ENCODE data around the gene PMS1.
"Not testable (repeated sequence)": the region's sequence is repeated elsewhere in the genome, so short reads cannot be mapped to it uniquely, and the experiment has no call there.

The PMS1 gene

DNA sequence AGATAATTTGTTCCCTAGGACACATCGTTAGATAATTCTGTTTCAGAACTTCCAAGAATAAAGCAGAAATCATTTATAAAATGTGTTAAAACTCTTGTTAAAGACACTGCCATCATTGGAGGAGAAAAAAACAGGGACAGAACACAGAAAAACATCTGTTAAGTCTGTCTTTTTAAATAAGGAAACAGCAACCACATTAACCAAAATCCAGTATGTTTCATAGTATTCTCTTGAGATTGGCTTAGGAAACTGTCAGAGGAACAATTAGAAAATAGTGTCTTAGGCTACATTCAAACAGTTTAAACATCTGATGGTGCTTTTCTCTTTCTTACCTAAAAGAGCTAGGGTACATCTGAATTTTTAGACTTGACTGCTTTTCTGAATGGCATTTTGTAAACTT is 81.6 kb downstream of the PMS1 start:
- no peak for DNase-seq (ENCODE audit: low spot score)

DNA sequence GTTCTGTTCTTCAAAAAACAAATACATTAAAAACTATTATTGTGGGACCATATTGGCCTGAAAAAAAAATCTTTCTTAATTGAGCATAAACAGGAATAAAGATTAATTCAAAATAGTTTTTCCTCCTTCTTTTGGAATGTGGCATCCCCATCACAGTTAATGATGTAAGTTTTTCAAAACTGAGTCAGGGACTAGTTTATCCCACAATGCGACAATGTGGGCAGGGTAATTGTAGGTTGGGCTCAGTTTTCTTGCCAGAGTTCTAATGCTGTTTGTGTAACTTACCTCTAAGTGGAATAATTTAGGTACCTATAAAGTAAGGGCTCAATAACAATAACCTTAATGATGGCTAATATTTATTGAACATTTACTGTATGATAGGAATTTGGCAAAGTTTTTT is 82.0 kb downstream of the PMS1 start:
- DNase-seq (ENCODE audit: low spot score) = no peak

DNA sequence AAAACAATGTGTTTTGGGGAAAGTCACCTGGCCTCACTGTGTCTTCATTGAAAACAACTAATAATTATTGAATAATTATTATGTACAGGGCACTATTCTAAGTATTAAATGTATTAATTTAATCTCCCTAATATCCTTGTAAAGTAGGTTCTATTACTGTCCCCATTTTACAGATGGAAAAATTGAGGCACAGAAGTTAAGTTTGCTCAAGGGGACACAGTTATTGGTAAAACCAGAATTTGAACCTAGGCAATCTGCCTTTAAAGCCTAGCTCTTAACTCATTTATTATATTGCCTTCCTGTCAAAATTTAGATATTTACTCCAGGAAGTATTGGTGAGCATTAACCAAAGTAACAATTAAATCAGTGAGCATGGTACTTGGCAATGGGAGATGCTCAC is 84.6 kb downstream of the PMS1 start:
- no peak for DNase-seq (ENCODE audit: low spot score)

DNA sequence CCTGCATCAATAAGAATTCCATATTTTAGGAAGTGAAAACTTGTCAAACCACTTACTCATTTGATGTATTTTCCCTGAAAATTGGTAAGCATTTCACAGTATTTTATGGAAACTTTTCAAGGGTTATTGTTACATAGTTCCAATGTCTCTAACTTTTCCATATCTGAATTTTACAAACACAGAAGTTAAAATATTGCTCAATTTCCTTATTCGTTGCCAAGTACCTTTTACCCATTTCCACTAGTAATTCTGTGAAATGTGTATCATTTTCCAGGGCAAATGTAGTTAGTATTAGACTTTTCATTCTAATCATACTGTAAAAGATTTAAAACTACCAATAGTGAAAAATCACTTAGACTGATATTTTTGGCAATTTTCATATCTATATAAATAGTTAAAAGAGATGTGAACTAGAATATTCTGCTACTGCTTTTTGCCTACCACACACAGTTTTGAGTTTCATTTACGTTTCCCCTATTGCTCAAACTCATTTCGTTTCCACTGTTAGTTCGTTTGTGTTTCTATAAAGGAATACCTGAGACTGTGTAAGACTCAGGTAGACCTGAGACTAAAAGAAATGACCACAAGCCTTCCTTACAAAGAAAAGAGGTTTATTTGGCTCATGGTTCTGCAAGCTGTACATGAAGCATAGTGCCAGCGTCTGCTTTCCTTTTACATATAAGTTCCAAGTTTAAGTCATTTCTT is 86.3 kb downstream of the PMS1 start:
- no peak for DNase-seq (ENCODE audit: low spot score)

DNA sequence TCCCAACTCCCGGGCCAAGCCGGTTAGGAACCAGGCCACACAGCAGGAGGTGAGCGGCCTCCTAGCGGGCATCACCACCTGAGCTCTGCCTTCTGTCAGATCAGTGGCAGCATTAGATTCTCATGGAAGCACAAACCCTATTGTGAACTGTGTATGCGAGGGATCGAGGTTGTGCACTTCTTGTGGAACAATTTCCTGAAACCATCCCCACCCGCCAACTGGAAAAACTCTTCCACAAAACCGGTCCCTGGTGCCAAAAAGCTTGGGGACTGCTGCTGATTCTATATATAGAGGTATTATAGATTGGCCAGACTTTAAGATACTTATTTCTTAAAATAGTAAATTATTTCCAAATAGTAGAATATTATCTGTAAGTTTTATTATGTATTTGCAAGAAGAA is 89.4 kb downstream of the PMS1 start:
- DNase-seq (ENCODE audit: low spot score) = no peak

DNA sequence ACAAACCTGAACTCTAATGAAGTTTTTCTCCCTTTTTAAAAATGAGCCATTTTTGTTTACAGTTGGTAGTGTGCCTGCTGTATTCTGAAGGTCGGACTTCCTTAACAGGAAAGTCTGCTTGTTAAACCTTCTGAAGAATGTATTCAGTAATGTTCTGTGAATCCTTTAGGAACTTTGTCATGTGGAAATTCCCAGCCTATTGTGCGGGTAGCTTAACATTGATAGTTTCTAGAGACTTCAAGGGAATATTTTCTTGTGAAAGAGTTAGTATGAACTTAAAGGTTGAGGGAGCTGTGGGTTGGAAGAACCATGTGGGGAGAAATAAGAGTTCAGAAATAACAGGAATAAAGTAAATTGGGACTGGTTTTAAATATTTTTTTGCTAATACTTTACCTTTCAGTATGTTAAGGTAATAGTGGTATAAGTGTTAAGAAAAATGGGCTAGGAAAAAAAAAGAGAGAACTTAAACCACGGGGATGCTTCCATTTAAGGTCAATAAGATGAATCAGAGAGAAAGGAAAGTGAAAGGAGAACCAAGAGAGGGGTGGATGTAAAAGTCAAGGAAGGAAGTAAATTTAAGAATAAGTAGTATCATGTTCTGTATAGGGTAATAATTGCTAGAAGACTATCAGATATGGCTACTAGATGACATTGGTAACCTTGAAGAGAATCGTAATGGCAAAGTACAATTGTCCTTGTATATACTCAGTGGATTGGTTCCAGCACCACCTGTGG is 90.5 kb downstream of the PMS1 start:
- no peak for DNase-seq (ENCODE audit: low spot score)

DNA sequence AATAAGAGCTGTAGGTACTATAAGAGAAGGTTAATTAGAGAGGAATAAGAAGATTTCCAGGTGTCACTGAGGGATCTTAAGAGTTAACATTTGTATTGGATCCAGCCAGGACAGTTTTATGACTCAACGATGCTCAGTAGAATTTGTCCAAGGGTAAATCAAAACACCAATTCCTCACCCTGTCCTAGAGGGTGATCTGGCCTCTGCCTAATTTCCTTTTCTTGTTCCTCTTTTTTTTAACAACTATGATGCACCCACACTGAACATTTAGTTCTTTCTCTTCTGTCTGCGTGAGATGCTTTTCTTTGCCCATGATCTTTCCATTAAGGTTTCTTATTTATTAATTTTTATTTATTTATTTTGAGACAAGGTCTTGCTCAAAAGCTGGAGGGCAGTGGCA is 92.0 kb downstream of the PMS1 start:
- DNase-seq (ENCODE audit: low spot score) = no peak

DNA sequence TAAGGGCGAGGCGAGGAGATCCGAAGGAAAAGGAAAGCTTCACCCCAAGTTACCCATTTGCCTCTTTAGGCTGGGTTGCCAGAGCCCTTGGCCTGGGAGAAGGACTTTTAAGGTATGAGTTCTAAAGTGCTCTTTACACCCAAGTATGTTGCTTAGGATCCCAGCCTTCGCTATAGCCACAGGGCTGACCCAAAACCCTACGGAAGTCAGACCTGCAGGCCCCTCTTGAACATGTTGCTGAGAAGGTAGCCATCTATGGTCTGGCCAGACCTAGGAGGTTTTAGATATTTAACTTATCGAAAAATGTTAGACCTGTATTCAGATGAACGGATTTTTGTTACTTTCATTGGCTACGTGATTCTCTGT is 95.4 kb downstream of the PMS1 start:
- no peak for DNase-seq (ENCODE audit: low spot score)

DNA sequence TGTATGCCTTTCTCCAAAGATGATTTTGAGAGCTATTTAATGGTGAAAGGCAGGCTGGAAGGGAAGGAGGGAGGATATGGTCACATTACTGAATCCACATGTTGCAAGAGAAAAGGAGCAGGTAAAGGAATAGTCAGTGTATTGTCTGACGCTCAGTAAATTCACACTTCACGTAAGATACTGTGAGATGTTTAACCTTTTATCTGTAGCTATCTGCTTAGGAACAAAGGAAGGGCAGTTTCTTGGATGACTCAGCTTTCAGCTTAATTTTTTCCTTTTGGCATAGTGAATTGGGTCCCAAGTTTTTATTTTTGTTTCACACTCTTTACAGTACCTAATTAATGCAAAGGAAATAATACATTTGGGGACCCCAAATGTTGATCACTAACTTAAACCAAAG is 96.2 kb downstream of the PMS1 start:
- no peak for DNase-seq (ENCODE audit: low spot score)

DNA sequence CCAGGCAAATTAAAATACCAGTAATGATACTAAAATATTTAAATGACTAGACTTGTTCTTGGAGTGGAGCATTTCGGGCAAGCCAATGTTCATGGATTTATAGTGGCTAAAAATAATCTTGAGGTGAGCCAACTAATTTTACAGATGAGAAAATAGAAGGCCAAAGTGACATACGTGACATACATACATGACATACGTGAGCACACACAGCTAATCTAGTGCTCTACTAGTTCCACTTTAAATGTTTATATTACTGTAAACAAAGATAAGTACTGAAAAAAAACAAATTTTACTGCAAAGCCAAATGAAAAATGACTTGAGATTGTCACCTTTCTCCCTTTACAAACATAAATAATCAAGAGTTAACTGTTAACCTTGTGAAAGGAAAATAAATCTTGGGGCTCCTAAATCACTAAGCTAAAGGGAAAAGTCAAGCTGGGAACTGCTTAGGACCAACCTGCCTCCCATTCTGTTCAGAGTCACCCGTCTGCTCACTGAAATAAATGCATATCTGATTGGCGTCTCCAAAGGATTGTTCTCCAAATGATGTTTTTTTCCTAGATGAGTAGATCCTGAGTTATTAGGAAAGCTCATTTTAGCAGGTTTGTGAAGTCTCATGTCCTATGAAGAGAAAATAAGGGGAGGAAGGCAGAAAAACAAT is 96.7 kb downstream of the PMS1 start:
- DNase-seq (ENCODE audit: low spot score) = no peak

DNA sequence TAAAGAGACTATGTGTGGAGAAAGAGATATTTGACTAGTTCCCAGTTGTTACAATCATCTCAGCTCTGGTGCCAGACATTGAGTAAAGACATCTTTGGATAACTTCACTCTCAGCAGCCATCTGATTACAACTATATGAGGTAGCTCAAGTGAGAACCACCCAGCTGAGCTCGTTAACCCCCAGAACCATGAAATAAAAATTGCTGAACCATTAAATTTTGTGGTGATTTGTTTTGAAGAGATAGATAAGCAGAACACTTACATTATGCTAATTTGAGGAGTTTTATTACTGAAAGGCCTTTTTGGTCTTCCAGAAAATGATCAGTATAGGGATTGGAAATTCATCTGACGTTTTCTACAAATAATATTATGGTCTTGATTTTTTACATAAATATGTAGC is 101.1 kb downstream of the PMS1 start:
- DNase-seq (ENCODE audit: low spot score) = no peak

DNA sequence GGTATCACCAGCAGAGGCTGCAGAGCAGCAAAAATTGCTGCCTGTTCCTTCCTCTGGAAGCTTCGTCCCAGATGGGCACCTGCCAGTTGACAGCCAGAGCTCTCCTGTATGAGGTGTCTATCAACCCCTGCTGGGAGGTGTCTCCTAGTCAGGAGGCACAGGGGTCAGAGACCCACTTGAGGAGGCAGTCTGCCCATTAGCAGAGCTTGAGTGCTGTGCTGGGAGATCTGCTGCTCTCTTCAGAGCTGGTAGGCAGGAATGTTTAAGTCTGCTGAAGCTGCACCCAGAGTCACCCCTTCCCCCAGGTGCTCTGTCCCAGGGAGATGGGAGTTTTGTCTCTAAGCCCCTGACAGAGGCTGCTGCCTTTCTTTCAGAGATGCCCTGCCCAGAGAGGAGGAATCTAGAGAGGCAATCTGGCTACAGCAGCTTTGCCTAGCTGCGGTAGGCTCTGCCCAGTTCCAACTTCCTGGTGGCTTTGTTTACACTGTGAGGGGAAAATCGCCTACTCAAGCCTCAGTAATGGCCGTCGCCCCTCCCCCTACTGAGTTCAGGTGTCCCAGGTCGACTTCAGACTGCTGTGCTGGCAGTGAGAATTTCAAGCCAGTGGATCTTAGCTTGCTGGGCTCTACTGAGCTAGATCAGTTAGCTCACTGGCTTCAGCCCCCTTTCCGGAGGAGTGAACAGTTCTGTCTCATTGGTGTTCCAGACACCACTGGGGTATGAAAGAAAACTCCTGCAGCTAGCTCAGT is 108.5 kb downstream of the PMS1 start:
- not testable (repeated sequence) for DNase-seq (ENCODE audit: low spot score)

DNA sequence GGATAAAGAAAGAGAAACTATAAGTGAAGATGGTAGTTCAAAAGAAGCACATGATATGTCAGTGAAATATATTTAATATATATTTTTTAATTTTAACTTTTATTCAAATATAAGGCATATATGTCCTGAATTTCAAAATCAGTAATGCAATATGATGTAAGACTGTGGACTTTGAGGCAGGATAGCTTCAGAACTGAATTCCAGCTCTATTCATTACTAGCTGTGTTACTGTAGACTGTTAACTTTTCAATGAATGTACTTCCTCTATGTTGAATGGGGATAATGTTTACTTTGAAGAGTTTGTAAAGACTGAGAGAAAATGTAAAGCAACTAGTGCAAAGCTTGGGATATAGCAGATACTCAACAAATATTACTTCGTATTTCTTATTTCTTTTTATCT is 112.6 kb downstream of the PMS1 start:
- no peak for DNase-seq (ENCODE audit: low spot score)

DNA sequence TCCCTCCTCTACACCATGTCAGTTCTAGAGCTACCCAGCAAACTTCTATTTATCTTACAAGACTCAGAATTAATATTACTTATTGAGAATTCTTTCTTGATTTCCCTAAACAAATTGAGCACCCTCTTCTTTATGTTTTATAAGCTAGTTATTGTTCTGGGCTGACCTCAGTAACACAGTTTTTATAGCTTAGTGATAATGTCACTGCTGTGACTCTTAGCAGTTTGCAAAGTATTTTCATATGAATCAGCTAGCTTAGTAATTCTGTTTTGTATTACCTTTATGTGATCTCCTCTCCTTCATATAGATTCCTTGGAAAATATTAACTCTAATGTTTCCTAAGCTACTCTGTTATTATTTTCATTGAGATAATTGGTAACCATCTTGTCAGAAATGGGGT is 114.9 kb downstream of the PMS1 start:
- no peak for DNase-seq (ENCODE audit: low spot score)

DNA sequence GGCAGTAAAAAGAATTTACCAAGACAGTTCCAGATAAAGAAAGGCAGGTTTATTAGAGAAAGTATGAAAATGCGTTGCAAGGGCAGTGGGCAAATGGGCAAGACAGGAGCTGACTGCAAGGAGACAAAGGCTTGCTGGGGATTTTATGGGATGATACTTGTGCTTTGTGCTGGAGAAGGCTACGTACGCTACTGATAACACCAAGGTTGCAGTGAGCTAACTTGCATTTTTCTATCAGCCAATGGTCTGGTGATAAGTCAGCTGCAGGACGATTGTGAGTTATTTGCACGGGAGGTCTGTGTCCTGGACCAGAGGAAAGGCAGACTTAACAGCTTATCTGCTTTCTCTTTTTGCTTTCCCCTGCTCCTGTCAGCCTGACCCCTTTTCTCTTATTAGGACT is 116.5 kb downstream of the PMS1 start:
- no peak for DNase-seq (ENCODE audit: low spot score)

DNA sequence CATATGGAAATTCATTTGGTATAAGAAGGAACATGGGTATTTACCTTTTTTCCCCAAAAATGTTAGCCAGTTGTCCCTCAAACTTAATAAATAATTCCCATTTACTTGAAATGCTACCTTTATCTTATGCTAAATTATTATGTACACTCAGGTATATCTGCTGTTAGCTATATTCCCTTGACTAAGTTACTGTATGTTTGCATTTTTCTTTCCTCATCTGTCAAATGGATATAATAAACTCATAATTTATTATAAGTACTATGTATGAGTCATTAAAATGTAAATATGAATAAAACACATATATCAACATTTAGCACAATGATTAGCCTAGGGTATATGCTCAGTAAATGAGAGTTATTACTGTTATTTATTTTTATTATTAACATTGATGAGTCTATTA is 117.4 kb downstream of the PMS1 start:
- DNase-seq (ENCODE audit: low spot score) = no peak

DNA sequence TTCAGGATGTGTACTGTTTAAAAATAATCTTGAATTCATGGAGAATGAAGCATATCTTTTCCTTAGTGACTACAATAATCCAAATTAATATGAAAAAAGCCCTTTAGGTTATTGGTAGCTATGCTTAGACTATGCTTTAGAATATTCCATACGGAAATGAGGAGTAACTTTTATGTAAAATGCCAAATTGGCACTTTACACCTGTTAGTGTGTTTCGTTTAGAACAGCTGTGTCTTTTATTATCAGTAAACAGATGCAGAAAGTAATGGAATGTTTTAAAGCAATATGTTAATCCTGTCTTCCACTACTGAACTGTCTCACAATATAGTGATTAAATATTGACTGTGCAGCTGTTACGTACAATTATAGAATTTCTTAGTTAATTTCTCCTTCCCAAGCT is 129.6 kb downstream of the PMS1 start:
- DNase-seq (ENCODE audit: low spot score) = no peak

DNA sequence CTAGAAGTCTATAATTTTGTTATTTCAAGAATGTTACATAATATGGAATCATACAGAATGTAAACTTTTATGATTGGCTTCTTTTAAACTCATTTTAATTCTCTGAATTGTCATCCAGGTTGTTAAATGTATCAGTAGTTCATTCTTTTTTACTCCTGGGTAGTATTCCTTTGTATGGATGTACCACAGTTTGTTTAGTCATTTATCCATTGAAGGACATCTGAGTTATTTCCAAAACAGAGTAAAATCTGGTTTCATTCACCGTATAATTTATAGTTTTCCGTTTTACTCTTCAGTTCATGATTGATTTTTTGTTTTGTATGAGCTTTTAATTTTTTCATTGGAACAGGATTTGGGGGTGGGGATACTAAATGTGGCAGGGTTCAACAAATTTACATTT is 132.4 kb downstream of the PMS1 start:
- no peak for DNase-seq (ENCODE audit: low spot score)

Measured in pons (tissue), 1 donor.